ENCODE results near the gene SULT1A4.
A peak's percentile ranks its signal among the peaks of the same experiment; 100 is the strongest.
"Not testable (repeated sequence)": the region's sequence is repeated elsewhere in the genome, so short reads cannot be mapped to it uniquely, and the experiment has no call there.

The SULT1A4 gene

DNA sequence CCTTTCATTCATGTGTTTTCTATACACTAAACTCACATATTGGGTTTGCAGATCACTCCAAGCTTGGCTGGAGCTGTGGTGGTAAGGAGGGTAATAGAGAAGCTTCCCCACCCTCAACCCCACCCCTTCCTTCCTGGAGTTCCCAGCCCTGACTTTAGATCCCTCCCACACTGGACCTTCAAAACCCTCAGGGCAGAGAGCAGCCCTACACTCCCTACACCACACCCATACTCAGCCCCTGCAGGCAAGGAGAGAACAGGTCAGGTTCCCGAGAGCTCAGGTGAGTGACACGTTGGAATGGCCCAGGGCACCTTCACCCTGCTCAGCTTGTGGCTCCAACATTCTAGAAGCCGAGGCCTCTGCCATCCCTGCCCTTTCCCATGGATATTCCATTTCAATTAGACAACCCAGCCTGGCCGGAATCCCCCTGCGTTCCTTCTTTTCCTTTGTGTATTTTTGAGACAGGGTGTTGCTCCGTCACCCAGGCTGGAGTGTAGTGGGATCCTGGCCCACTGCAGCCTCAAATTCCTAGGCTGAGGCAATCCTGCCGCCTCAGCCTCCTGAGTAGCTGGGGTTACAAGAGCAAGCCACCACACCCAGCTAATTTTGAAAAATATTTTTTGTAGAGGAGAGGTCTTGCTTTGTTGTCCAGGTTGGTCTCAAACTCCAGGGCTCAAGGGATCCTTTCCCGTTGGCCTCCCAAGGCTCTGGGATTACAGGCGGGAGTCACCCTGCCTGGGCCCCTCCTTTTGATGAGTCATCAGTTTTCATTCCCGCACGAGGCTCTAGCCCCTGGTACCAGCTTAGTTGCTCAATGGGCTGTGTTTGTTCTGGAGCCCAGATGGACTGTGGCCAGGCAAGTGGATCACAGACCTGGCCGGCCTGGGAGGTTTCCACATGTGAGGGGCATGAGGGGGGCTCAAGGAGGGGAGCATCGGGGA lies at the start of gene SULT1A4:
Gene SULT1A4 (plus strand): TSS at position 208 of the 941 bp plus-strand sequence. CDS start 1,473 bp downstream, outside the sequence.
- not testable (repeated sequence) for DNase-seq (ENCODE audit: low read depth in 2 of 3, low spot score in 2 of 3)

DNA sequence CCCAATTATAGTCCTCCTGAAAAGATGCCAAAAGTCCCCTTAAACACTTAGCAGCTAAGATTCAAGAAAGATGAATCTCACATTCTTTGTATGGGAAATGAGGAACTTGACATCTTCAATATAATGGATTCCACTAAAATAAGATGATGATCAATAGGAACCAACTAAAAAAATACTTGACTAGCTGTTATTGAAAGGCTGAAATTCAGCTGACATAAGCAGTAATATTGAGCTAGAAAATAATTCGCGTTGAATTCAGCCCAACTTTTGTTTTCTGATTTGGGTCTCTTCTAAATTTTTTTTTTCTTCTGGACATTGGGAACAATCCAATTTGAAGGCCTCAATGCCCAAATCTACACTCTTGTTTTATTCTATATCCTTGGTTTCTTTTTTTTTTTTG lies 36.1 kb upstream of the SULT1A4 start:
- not testable (repeated sequence) for DNase-seq (ENCODE audit: low read depth in 2 of 3, low spot score in 2 of 3)

DNA sequence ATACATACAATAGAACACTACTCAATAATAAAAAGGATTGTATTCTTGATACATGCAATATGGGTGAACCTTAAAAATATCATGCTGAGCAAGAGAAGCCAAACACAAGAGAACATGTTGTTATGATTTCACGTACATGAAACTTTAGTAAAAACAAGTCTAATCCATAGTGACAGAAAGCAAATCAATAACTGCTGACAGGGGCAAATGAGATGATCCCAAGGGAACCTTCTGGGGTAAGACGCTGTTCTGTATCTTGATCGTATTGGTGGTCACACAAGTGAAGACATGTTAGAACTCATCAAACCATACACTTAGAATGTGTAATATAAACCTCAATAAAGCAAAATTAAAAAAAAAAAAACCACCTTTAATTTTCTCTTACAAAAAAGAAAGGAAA lies 34.3 kb upstream of the SULT1A4 start:
- DNase-seq (ENCODE audit: low read depth in 2 of 3, low spot score in 2 of 3), result not testable (repeated sequence)

DNA sequence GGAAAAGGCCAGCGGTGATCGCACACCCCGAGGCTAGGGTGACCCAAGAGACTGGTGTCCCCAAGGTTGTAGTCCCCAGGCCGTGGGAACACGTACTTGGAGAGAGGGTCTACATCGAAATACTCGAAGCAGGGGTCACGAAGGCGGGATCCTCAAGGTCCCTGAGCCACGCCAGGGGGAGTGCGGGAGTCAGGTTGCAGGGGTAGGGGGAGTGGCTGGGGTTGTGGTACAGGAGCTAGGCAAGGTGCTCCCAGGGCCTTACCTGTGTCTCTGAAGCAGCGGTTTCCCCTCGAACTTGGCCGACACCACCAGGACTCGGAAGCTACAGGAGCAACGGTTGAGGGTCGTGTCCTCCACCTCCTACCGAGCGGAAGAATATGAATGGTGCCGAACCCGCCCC lies 6.0 kb upstream of the SULT1A4 start:
- not testable (repeated sequence) for DNase-seq (ENCODE audit: low read depth in 2 of 3, low spot score in 2 of 3)

DNA sequence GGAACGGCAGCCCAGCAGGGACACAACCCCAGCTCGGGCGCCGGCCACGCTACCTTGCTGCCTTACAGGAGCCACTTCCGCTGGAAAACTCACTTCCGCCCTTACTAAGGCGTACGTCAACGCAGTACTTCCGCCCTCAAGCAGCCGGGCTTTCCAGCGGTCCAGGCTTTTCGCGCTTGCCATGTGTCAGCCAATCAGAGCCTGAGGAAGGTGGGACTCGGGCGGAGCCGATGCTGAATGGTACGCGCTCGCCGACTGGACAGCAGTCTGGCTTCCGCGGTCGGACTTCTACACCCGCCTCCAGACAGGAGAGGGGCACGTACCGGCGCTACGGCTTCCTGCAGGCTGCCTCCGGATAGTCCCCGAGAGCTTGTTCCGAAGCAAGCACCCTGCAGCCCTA lies 5.4 kb upstream of the SULT1A4 start, which contains the start of the genes BOLA2 and SLX1B:
Gene BOLA2 (minus strand): TSS at position 83 of the 400 bp plus-strand sequence. CDS start 98 bp downstream, outside the sequence.
Gene SLX1B (plus strand): TSS at position 265 of the 400 bp plus-strand sequence.
- not testable (repeated sequence) for DNase-seq (ENCODE audit: low read depth in 2 of 3, low spot score in 2 of 3)

DNA sequence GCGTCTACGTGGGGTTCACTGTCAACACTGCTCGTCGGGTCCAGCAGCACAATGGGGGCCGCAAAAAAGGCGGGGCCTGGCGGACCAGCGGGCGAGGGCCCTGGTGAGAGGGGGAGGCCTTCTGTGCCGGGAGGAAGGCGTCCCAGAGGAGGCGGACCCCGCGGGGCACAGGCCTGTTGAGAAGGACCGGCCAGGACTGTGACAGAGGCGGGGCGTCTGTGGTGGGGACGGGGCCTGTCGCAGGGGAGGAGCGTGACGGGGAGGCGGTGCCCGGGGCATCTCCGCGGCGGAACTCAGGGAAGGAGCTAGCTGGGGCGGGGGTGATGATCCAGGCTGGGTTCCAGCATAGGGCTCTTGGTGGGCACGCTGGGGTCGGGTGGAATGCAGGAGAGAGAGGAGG lies 4.9 kb upstream of the SULT1A4 start:
- not testable (repeated sequence) for DNase-seq (ENCODE audit: low read depth in 2 of 3, low spot score in 2 of 3)

DNA sequence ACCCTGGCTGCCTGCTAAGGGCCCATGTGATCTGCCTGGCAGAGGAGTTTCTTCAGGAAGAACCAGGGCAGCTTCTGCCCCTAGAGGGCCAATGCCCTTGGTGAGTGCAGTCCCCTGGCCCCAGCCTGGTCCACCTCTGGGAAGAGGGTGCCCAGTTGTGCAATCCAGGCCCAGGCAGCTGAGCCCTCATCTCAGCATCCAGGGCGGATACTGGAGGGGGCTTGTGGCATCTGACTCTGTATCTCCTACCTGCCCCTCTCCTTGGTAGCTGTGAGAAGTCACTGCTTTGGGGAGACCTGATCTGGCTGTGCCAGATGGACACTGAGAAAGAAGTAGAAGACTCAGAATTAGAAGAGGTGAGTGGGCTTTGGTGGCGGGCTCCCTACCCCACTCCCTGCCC lies 2.1 kb upstream of the SULT1A4 start:
- DNase-seq (ENCODE audit: low read depth in 2 of 3, low spot score in 2 of 3), result not testable (repeated sequence)

DNA sequence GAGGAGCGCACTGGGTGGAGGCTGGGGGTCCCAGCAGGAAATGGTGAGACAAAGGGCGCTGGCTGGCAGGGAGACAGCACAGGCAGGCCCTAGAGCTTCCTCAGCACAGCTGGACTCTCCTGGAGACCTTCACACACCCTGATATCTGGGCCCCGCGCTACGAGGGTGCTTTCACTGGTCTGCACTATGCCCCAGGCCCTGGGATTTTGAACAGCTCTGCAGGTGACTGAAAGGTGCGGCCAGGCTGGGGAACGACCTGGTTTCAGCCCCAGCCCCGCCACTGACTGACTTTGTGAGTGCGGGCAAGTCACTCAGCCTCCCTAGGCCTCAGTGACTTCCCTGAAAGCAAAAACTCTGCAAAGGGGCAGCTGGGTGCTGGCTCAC lies 926 bp downstream of the SULT1A4 start:
- DNase-seq (ENCODE audit: low read depth in 2 of 3, low spot score in 2 of 3), result not testable (repeated sequence)

DNA sequence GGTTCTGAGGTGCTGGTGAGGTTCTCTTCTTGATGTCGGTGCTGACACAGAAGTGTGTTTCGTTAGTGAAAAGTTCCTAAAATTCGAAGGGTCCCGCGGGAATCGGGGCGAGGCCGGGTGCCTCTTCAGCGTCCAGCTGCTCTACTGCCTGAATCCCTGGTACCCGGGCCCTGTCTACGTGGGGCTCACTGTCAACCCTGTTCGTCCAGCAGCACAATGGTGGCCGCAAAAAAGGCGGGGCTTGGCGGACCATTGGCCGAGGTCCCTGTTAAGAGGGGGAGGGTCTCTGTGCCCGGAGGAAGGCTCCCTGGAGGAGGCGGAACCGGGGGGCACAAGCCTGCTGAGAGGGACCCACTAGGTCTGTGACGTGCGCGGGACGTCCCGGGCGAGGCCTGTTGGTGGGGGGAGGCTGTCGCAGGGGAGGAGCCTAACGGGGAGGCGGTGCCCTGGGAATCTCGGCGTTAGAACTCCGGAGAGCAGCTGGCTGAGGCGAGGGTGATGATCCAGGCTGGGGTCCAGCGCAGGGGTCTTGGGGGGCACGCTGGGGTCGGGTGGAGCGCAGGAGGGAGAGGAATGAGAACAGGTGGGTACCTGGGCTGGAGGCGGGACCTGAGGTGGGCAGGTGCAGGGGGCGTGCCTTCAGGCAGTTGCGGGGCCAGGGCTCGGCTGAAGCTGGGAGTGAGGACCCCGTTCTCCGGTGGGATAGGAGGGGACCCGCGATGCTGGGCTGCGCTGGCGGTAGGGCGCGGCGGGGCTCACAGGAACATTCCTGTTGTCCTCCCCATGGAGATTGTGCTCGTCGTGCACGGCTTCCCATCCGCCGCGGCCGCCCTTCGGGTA lies 6.5 kb downstream of the SULT1A4 start:
- DNase-seq (ENCODE audit: low read depth in 2 of 3, low spot score in 2 of 3), result not testable (repeated sequence)

DNA sequence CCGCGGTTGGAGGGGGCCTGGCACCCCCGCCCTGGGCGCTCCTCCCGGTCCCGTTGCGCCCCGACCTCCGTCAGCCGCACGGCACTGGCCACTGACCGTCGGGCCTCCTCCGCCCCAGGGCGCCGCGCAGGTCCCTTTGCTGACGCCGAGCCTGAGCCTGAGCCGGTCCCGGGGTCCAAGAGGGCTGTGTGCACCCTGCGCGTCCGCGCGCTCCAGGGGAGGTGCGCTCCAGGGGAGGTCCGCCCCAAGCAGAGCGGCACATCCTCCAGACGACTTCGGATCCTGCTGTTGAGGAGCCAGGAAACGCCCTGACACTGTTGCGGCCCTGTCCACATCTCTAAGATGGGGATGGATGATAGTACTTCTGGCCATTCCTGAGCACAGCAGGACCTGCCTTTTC lies 7.2 kb downstream of the SULT1A4 start:
- DNase-seq (ENCODE audit: low read depth in 2 of 3, low spot score in 2 of 3), result not testable (repeated sequence)

DNA sequence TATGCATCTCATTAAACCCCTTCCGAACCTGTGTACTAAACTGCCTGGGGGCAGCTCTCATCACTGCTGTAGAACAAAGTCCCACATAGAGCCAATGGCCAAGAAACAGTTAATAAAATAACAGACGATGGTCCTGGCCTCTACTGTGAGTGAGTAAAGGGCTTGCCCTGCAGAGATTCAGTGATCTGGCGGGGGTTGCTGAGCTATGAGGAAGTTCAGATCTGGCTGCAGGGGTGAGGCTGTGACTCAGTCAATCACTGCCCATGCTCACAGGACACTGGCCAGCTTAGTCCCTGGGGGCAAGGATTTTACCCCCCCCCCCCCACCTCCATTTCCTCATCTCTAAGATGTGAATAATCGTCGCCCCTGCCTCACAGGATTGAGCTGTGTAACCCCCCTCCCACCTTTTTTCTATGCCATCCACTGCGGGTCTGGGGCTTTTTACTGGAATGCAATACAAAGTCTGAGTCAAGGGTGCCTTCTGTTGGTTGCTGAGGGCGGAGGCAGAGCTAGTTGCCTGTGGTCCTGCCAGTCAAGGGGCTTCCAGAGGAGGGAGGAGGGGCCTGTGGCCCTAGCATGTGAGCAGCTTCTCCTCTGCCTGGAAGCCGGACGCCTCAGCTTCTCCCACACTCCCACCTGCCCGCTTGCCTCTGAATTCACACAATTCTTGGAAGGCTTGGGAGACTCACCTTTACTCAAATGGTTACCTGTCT lies 8.1 kb downstream of the SULT1A4 start:
- DNase-seq (ENCODE audit: low read depth in 2 of 3, low spot score in 2 of 3), result not testable (repeated sequence)

DNA sequence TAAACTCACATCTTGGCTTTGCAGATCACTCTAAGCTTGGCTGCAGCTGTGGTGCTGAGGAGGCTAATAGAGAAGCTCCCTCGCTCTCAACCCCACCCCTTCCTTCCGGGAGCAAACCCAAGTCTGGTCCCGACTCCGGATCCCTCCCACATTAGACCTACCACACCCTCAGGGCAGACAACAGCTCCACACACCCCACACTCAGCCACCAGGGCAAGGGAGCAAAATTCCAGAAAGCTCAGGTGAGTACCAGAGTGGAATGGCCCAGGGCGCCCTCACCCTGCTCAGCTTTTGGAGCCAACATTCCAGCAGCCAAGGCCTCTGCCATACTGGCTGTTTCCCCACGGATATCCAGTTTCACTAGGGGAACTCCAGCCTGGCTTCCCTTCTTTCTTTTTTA lies 9.9 kb downstream of the SULT1A4 start:
- DNase-seq (ENCODE audit: low read depth in 2 of 3, low spot score in 2 of 3), result peak in 1 of 3 experiments; percentile 0

DNA sequence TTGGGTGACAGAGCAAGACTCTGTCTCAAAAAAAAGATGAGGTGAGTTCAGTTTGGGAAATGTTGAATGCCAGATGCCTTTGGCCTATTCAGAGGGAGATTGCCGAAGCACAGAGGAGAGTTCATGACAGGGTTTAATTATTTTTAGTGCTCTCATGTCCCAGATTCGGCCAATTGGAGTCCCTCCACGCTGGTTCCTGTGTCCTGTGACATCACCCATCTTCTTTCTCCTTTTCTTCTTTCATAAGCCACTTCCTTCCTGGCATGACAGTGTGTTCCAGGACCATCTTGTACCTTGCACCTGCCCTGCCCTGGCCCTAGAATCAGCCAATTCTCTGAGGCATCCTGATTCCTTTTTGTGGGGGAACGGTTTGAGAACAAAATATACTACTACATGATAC lies 12.4 kb downstream of the SULT1A4 start:
- DNase-seq (ENCODE audit: low read depth in 2 of 3, low spot score in 2 of 3), result not testable (repeated sequence)

DNA sequence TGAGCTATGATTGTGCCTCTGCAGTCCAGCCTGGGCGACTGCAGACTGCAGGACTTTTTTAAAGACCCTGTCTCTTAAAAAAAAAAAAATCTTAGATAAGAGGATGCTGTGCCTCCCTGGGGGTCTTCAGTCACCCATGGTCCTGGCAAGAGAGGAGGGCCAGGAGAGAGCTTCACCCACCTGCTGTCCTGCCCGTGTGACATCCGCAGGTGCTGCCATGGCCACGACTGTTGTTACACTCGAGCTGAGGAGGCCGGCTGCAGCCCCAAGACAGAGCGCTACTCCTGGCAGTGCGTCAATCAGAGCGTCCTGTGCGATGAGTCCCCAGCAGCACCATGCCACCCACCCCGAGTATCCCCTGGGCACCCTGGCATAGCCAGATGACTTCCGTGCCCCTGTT lies 22.6 kb downstream of the SULT1A4 start:
- peak in 1 of 3 experiments; percentile 0 for DNase-seq (ENCODE audit: low read depth in 2 of 3, low spot score in 2 of 3)

DNA sequence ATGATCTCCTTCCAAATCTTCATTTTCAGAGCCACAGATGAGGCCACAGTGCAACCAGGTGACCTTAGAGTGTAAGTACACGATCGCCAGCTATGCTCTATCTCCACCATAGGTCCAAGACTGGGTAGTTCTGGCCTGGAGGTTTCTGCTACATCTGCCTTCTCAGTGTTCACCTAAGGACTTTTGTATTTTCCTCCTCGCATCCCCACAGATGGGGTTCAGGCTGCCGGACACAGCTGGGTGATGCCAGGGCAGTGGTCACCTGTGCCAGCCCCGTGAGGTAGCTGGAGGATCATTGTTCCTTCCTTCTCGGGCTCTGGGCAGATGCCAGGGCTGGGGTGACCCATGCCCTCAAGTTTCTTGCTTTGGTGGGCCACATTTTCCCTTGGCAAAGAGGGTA lies 46.6 kb downstream of the SULT1A4 start, which contains the start of gene NPIPB12:
Gene NPIPB12 (minus strand): TSS at position 101 of the 400 bp plus-strand sequence.
- not testable (repeated sequence) for DNase-seq (ENCODE audit: low read depth in 2 of 3, low spot score in 2 of 3)

Measured in activated CD8-positive, alpha-beta memory T cell treated with anti-CD3 and anti-CD28 coated beads for 48 hours (primary cell).